Activated CD8-positive, alpha-beta memory T cell treated with anti-CD3 and anti-CD28 coated beads, Interleukin-2, amount 50 U/mL, for 24 hours (primary cell): ENCODE measurements around the gene TMEM53.
"Not testable (repeated sequence)": the region's sequence is repeated elsewhere in the genome, so short reads cannot be mapped to it uniquely, and the experiment has no call there.

ENCODE experiments used
- DNase-seq: peaks from one replicate; pipeline ENCODE4 v3.0.0-alpha.2; 2020; ENCODE audit errors: extremely low read depth

Gene TMEM53

GRCh38 chr1:44672961-44673674 is 1.2 kb downstream of the TMEM53 start:
- DNase-seq = no peak

GRCh38 chr1:44672254-44672955 is 1.9 kb downstream of the TMEM53 start:
- DNase-seq = no peak

- DNase-seq = no peak
Observed at GRCh38 chr1:44670751-44671640, 3.3 kb downstream of the TMEM53 start.

GRCh38 chr1:44666719-44667118 is 7.6 kb downstream of the TMEM53 start:
- not testable (repeated sequence) for DNase-seq

GRCh38 chr1:44664730-44665370 is 9.4 kb downstream of the TMEM53 start:
- no peak for DNase-seq

- DNase-seq = no peak
Observed at GRCh38 chr1:44663417-44663816, 10.9 kb downstream of the TMEM53 start.

GRCh38 chr1:44662683-44663030 is 11.6 kb downstream of the TMEM53 start:
- no peak for DNase-seq

GRCh38 chr1:44661781-44662682 is 12.2 kb downstream of the TMEM53 start:
- DNase-seq = no peak

- no peak for DNase-seq
Observed at GRCh38 chr1:44660176-44660575, 14.1 kb downstream of the TMEM53 start.

- DNase-seq = no peak
Observed at GRCh38 chr1:44659566-44659965, 14.7 kb downstream of the TMEM53 start.

- no peak for DNase-seq
Observed at GRCh38 chr1:44655609-44656008, 18.7 kb downstream of the TMEM53 start.

- no peak for DNase-seq
Observed at GRCh38 chr1:44654621-44655187, 19.6 kb downstream of the TMEM53 start.

- no peak for DNase-seq
Observed at GRCh38 chr1:44653107-44653964, 20.9 kb downstream of the TMEM53 start.

- DNase-seq = peak; percentile 49
Observed at GRCh38 chr1:44652445-44653106, 21.7 kb downstream of the TMEM53 start.

- no peak for DNase-seq
Observed at GRCh38 chr1:44651069-44651468, 23.2 kb downstream of the TMEM53 start.

GRCh38 chr1:44650159-44650831 is 24.0 kb downstream of the TMEM53 start:
- no peak for DNase-seq

GRCh38 chr1:44649788-44650158 is 24.5 kb downstream of the TMEM53 start:
- DNase-seq = no peak

GRCh38 chr1:44648529-44649250 is 25.6 kb downstream of the TMEM53 start:
- no peak for DNase-seq
